Panc1 (cell line): ENCODE data around the gene ANXA3.

Experiments used
- TCF7L2 ChIP-seq: IDR thresholded peaks from 2 replicates; pipeline ENCODE4 v1.6.1; 2011; ENCODE audit warnings: mild to moderate bottlenecking, low read depth, low read length, inconsistent platforms
- TF ChIP-seq, protein P1 (sequence below): fragments of 450-650 bp; IDR thresholded peaks from 2 replicates; pipeline ENCODE4 v1.5.1; 2017; ENCODE audit warnings: mild to moderate bottlenecking
- TF ChIP-seq, protein P2 (sequence below), 2 experiments: IDR thresholded peaks; 2 replicates each; pipeline ENCODE4 v1.6.1; 2011 to 2012; ENCODE audit warnings: low read depth in 2 of 2, control low read depth in 1 of 2, low read length in 1 of 2, mild to moderate bottlenecking in 1 of 2, moderate library complexity in 1 of 2; ENCODE audit not compliant: insufficient read depth in 1 of 2

DNA sequence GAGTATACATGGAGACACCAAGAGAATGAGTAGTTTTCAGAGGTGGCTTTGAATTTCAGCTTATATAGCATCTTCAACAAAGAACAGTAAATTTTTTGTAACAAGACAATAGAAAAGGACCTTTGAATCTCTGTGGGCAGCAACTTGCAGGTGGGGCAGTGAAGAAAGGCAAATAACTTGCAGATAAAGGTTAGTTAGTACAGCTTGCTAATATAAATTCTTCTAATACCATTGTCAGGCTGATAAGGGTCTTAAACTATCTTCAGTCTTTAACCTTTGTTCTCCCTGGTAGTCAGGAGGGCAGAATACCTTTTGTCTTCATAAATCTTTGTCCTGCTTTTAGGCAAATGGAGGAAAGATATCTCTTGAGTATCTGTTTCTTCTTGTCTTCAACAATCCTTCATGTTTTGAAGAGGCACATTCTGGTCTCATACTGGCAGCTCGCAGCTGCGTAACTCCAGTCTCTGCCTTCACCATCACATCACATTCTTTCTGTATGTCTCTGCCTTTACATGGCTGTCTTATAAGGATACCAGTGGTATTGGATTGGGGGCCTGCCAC is 16.0 kb downstream of the ANXA3 start:
- TF ChIP-seq, protein P1, sequence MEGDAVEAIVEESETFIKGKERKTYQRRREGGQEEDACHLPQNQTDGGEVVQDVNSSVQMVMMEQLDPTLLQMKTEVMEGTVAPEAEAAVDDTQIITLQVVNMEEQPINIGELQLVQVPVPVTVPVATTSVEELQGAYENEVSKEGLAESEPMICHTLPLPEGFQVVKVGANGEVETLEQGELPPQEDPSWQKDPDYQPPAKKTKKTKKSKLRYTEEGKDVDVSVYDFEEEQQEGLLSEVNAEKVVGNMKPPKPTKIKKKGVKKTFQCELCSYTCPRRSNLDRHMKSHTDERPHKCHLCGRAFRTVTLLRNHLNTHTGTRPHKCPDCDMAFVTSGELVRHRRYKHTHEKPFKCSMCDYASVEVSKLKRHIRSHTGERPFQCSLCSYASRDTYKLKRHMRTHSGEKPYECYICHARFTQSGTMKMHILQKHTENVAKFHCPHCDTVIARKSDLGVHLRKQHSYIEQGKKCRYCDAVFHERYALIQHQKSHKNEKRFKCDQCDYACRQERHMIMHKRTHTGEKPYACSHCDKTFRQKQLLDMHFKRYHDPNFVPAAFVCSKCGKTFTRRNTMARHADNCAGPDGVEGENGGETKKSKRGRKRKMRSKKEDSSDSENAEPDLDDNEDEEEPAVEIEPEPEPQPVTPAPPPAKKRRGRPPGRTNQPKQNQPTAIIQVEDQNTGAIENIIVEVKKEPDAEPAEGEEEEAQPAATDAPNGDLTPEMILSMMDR: no peak
- no peak for TF ChIP-seq TCF7L2
- TF ChIP-seq, protein P2, sequence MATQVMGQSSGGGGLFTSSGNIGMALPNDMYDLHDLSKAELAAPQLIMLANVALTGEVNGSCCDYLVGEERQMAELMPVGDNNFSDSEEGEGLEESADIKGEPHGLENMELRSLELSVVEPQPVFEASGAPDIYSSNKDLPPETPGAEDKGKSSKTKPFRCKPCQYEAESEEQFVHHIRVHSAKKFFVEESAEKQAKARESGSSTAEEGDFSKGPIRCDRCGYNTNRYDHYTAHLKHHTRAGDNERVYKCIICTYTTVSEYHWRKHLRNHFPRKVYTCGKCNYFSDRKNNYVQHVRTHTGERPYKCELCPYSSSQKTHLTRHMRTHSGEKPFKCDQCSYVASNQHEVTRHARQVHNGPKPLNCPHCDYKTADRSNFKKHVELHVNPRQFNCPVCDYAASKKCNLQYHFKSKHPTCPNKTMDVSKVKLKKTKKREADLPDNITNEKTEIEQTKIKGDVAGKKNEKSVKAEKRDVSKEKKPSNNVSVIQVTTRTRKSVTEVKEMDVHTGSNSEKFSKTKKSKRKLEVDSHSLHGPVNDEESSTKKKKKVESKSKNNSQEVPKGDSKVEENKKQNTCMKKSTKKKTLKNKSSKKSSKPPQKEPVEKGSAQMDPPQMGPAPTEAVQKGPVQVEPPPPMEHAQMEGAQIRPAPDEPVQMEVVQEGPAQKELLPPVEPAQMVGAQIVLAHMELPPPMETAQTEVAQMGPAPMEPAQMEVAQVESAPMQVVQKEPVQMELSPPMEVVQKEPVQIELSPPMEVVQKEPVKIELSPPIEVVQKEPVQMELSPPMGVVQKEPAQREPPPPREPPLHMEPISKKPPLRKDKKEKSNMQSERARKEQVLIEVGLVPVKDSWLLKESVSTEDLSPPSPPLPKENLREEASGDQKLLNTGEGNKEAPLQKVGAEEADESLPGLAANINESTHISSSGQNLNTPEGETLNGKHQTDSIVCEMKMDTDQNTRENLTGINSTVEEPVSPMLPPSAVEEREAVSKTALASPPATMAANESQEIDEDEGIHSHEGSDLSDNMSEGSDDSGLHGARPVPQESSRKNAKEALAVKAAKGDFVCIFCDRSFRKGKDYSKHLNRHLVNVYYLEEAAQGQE (IDR thresholded peaks at IDR 0.05; ENCODE audit: insufficient read depth in 1 of 2, low read depth in 2 of 2, low read length in 1 of 2): no peak
